ENCODE measurements around the gene LHFPL4. TPM values are rescaled to one million over a fixed set of nuclear protein-coding genes. Genes with fewer than 3 reads are reported as not detected.

Gene LHFPL4
- total RNA-seq, 1 donor from 2014 or later: 1.7 TPM

GRCh38 chr3:9508781-9509180 is 44.8 kb downstream of the LHFPL4 start:
- H3K4me3 Mint-ChIP-seq: no peak overlapping the region
- peaks cover 46% of the 10 kb centered on the region for H3K27me3 Mint-ChIP-seq
- H3K27ac Mint-ChIP-seq: no peak overlapping the region
- no peaks in the 10 kb centered on the region for H3K4me1 Mint-ChIP-seq (ENCODE audit: unreplicated experiment)
- H3K36me3 Mint-ChIP-seq: no peaks in the 10 kb centered on the region
- TF ChIP-seq, protein P1, sequence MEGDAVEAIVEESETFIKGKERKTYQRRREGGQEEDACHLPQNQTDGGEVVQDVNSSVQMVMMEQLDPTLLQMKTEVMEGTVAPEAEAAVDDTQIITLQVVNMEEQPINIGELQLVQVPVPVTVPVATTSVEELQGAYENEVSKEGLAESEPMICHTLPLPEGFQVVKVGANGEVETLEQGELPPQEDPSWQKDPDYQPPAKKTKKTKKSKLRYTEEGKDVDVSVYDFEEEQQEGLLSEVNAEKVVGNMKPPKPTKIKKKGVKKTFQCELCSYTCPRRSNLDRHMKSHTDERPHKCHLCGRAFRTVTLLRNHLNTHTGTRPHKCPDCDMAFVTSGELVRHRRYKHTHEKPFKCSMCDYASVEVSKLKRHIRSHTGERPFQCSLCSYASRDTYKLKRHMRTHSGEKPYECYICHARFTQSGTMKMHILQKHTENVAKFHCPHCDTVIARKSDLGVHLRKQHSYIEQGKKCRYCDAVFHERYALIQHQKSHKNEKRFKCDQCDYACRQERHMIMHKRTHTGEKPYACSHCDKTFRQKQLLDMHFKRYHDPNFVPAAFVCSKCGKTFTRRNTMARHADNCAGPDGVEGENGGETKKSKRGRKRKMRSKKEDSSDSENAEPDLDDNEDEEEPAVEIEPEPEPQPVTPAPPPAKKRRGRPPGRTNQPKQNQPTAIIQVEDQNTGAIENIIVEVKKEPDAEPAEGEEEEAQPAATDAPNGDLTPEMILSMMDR (conservative IDR thresholded peaks at IDR 0.05): no peak
- H3K9me3 Mint-ChIP-seq: no peaks in the 10 kb centered on the region
- DNase-seq (ENCODE audit: extremely low spot score, unreplicated experiment): no peak

DNA sequence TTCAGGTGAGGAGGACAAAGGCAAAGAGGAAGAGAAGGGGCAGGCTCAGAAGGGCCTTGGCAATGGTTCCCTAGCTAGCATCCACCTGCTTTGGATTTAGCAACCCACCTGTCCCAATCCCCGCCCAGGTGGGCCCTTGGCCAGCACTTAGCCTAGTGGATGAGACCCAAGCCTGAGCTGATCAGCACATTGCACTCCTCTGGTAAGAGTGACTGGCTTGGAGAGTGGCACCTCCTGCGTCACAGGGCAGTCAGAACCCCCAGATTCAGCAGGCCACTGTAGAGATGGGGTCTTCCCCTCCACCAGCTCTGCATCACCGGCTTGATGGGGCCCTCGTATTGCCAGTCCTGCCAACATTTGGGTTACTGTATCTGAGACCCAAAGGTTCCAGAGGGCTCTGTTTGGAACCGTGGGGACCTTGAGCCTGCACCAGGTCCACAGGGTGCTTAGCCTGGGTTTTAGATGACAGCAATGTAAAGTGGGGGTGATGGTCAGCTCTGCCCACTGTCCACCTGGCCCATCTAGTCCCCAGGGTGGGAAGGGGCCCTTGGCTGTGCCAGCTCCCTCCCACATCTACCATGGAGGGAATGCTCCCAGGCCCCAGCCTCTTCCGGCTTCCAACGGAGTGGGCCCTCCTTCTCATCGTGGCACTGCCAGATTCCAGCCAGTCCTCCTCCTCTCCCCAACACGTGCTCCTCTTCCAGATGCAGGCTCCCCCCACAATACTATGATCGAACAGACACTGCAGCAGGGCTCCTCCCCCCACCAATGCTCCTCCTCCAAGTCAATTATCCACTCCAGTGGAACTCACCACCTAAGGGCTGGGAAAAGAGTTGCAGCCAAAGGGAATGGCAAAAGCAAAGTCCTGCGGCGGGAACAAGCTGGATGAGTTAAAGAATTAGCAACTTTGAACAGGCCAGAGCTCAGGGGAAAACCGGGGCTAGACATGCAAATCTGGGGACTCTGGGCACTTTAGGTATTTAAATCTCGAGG is 45.7 kb downstream of the LHFPL4 start:
- H3K27ac Mint-ChIP-seq: no peak overlapping the region
- H3K36me3 Mint-ChIP-seq: no peaks in the 10 kb centered on the region
- no peaks in the 10 kb centered on the region for H3K9me3 Mint-ChIP-seq
- DNase-seq (ENCODE audit: extremely low spot score, unreplicated experiment): no peak
- H3K4me1 Mint-ChIP-seq (ENCODE audit: unreplicated experiment): no peaks in the 10 kb centered on the region
- TF ChIP-seq, protein P1 (conservative IDR thresholded peaks at IDR 0.05): no peak
- H3K4me3 Mint-ChIP-seq: no peak overlapping the region
- H3K27me3 Mint-ChIP-seq: peaks cover 51% of the 10 kb centered on the region

GRCh38 chr3:9503283-9503682 is 50.3 kb downstream of the LHFPL4 start:
- Mint-ChIP-seq H3K27ac (no peak overlapping the region), H3K36me3 (no peaks in the 10 kb centered on the region), H3K27me3 (peaks cover 65% of the 10 kb centered on the region), H3K4me3 (no peak overlapping the region), H3K9me3 (no peaks in the 10 kb centered on the region), H3K4me1 (ENCODE audit: unreplicated experiment) (no peaks in the 10 kb centered on the region)
- TF ChIP-seq, protein P1 (conservative IDR thresholded peaks at IDR 0.05): peak; percentile 91
- no peak for DNase-seq (ENCODE audit: extremely low spot score, unreplicated experiment)

DNA sequence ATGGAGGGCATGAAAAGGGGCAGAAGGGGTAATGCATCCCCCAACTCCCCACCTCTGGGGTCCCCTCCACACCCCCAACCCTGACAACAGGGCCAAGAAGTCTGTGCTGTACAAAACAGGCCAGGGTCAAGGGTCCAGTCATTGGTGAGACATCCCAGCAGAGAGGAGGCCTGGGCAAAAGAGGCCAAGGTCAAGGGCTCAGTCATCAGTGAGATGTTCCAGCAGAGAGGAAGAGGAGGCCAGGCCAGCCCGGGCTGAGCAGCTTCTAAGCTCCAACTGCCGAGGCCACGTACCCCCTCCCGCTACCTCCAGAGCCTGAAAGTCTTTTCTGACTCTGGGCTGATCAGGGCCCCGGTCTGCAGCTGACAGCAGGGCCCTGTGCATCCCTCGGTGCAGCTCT is 52.4 kb downstream of the LHFPL4 start:
- no peaks in the 10 kb centered on the region for H3K9me3 Mint-ChIP-seq
- no peak overlapping the region for H3K27ac Mint-ChIP-seq
- no peak overlapping the region for H3K4me3 Mint-ChIP-seq
- H3K36me3 Mint-ChIP-seq: no peaks in the 10 kb centered on the region
- TF ChIP-seq, protein P1 (conservative IDR thresholded peaks at IDR 0.05): no peak
- H3K27me3 Mint-ChIP-seq: peaks cover 63% of the 10 kb centered on the region
- no peaks in the 10 kb centered on the region for H3K4me1 Mint-ChIP-seq (ENCODE audit: unreplicated experiment)
- no peak for DNase-seq (ENCODE audit: extremely low spot score, unreplicated experiment)

- Mint-ChIP-seq H3K9me3 (no peaks in the 10 kb centered on the region), H3K4me3 (peak overlapping the region; percentile 67), H3K27ac (no peak overlapping the region), H3K27me3 (peaks cover 59% of the 10 kb centered on the region), H3K4me1 (ENCODE audit: unreplicated experiment) (no peaks in the 10 kb centered on the region), H3K36me3 (no peaks in the 10 kb centered on the region)
- TF ChIP-seq, protein P1 (conservative IDR thresholded peaks at IDR 0.05): peak; percentile 85
- DNase-seq (ENCODE audit: extremely low spot score, unreplicated experiment): peak; percentile 86
These were observed 53.2 kb downstream of the LHFPL4 start for GRCh38 chr3:9500108-9501050.

All from type B pancreatic cell (in vitro differentiated cells).